H9 (cell line): ENCODE data around the gene ANKRD11. TPM values are rescaled to one million over a fixed set of nuclear protein-coding genes. Genes with fewer than 3 reads are reported as not detected.

Source experiments
- DNase-seq: peaks from one replicate; pipeline ENCODE4 v3.0.0-alpha.2; 2017
- H2AFZ ChIP-seq: one replicate; pipeline ENCODE4 v1.6.1; 2013; ENCODE audit warnings: mild to moderate bottlenecking, low read length, control low read depth, moderate library complexity
- H2AK5ac ChIP-seq: 2 replicates; pipeline ENCODE4 v1.6.1; 2013; ENCODE audit warnings: low read length, control low read depth, mixed read lengths; ENCODE audit not compliant: insufficient read length
- H2BK120ac ChIP-seq: one replicate; pipeline ENCODE4 v1.6.1; 2013; ENCODE audit warnings: low read depth, mild to moderate bottlenecking, low read length, control low read depth, inconsistent platforms; ENCODE audit not compliant: poor library complexity, severe bottlenecking
- H2BK12ac ChIP-seq: 2 replicates; pipeline ENCODE4 v1.6.1; 2013; ENCODE audit warnings: low read length, control low read depth, mixed read lengths, low read depth; ENCODE audit not compliant: insufficient read length
- H2BK15ac ChIP-seq: 2 replicates; pipeline ENCODE4 v1.6.1; 2013; ENCODE audit warnings: low read depth, low read length, control low read depth
- H2BK20ac ChIP-seq: one replicate; pipeline ENCODE4 v1.6.1; 2013; ENCODE audit warnings: low read depth, mild to moderate bottlenecking, low read length, control low read depth, inconsistent platforms; ENCODE audit not compliant: poor library complexity, severe bottlenecking
- H2BK5ac ChIP-seq: 2 replicates; pipeline ENCODE4 v1.6.1; 2013; ENCODE audit warnings: low read length, control low read depth, mixed read lengths; ENCODE audit not compliant: insufficient read length
- H3K14ac ChIP-seq: 2 replicates; pipeline ENCODE4 v1.6.1; 2013; ENCODE audit warnings: low read length, control low read depth; ENCODE audit not compliant: insufficient read depth
- H3K18ac ChIP-seq: 2 replicates; pipeline ENCODE4 v1.6.1; 2013; ENCODE audit warnings: low read depth, mild to moderate bottlenecking, mixed read lengths, low read length, control low read depth; ENCODE audit not compliant: insufficient read length
- H3K23ac ChIP-seq: 2 replicates; pipeline ENCODE4 v1.6.1; 2013; ENCODE audit warnings: low read length, control low read depth, mixed read lengths, low read depth; ENCODE audit not compliant: insufficient read length
- H3K23me2 ChIP-seq: 2 replicates; pipeline ENCODE4 v1.6.1; 2013; ENCODE audit warnings: low read depth, mild to moderate bottlenecking, mixed read lengths, low read length, control low read depth; ENCODE audit not compliant: insufficient read length, poor library complexity, severe bottlenecking
- H3K27ac ChIP-seq: 2 replicates; pipeline ENCODE4 v1.5.1; 2013; ENCODE audit warnings: low read length, control low read depth, mixed read lengths, low read depth; ENCODE audit not compliant: insufficient read length
- H3K27me3 ChIP-seq: 2 replicates; pipeline ENCODE4 v1.6.1; 2013; ENCODE audit warnings: low read length, control low read depth, inconsistent platforms; ENCODE audit not compliant: insufficient read depth
- H3K4ac ChIP-seq: 2 replicates; pipeline ENCODE4 v1.6.1; 2013; ENCODE audit warnings: low read depth, mild to moderate bottlenecking, control low read depth, inconsistent platforms, low read length, moderate library complexity
- H3K4me1 ChIP-seq: 2 replicates; pipeline ENCODE4 v1.6.1; 2013; ENCODE audit warnings: low read length, control low read depth, inconsistent platforms; ENCODE audit not compliant: insufficient read depth
- H3K4me2 ChIP-seq: 2 replicates; pipeline ENCODE4 v1.6.1; 2013; ENCODE audit warnings: low read length, control low read depth, mixed read lengths; ENCODE audit not compliant: insufficient read length, insufficient read depth
- H3K56ac ChIP-seq: 2 replicates; pipeline ENCODE4 v1.6.1; 2013; ENCODE audit warnings: low read depth, mild to moderate bottlenecking, mixed read lengths, low read length, control low read depth; ENCODE audit not compliant: insufficient read length
- H3K79me1 ChIP-seq: 2 replicates; pipeline ENCODE4 v1.6.1; 2013; ENCODE audit warnings: low read depth, mild to moderate bottlenecking, moderate library complexity, low read length, control low read depth, inconsistent platforms; ENCODE audit not compliant: insufficient read depth, poor library complexity, severe bottlenecking
- H3K79me2 ChIP-seq: 2 replicates; pipeline ENCODE4 v1.6.1; 2013; ENCODE audit warnings: low read length, control low read depth, inconsistent platforms; ENCODE audit not compliant: insufficient read depth
- H3K9ac ChIP-seq: 2 replicates; pipeline ENCODE4 v1.6.1; 2013; ENCODE audit warnings: low read length, control low read depth, mixed read lengths; ENCODE audit not compliant: insufficient read length; ENCODE audit errors: extremely low read depth
- H3K9me3 ChIP-seq: one replicate; pipeline ENCODE4 v1.6.1; 2013; ENCODE audit warnings: low read depth, low read length, inconsistent platforms; ENCODE audit not compliant: control insufficient read depth
- H3T11ph ChIP-seq: one replicate; pipeline ENCODE4 v1.6.1; 2013; ENCODE audit warnings: mild to moderate bottlenecking, low read length, control low read depth, inconsistent platforms
- H4K20me1 ChIP-seq: one replicate; pipeline ENCODE4 v1.6.1; 2013; ENCODE audit not compliant: control insufficient read depth, insufficient read length, insufficient read depth
- H4K5ac ChIP-seq: 2 replicates; pipeline ENCODE4 v1.6.1; 2013; ENCODE audit warnings: low read depth, mild to moderate bottlenecking, mixed read lengths, low read length, control low read depth; ENCODE audit not compliant: insufficient read length
- H4K8ac ChIP-seq: replicated peaks from 2 replicates; pipeline ENCODE4 v1.6.1; 2013; ENCODE audit warnings: low read length, control low read depth, mixed read lengths, low read depth; ENCODE audit not compliant: insufficient read length
- H4K91ac ChIP-seq: 2 replicates; pipeline ENCODE4 v1.6.1; 2013; ENCODE audit warnings: low read depth, mild to moderate bottlenecking, moderate library complexity, mixed read lengths, low read length, control low read depth; ENCODE audit not compliant: insufficient read length
- H3K27ac Mint-ChIP-seq, 3 experiments: 2 replicates in 2 of 3; 3 replicates in 1 of 3; pipeline ENCODE4 v1.8.0; 2020 to 2021; ENCODE audit warnings: mixed read lengths in 3 of 3, mild to moderate bottlenecking in 1 of 3, moderate library complexity in 1 of 3
- H3K27me3 Mint-ChIP-seq: 2 replicates; pipeline ENCODE4 v1.8.0; 2021; ENCODE audit warnings: low read depth, mild to moderate bottlenecking, moderate library complexity, mixed read lengths
- H3K36me3 Mint-ChIP-seq, 3 experiments: 2 replicates in 2 of 3; 3 replicates in 1 of 3; pipeline ENCODE4 v1.8.0; 2020 to 2021; ENCODE audit warnings: low read depth in 3 of 3, mixed read lengths in 3 of 3; ENCODE audit not compliant: insufficient read depth in 1 of 3
- H3K4me1 Mint-ChIP-seq, 2 experiments: 2 replicates each; pipeline ENCODE4 v1.8.0; 2020; ENCODE audit warnings: mixed read lengths in 2 of 2
- H3K4me3 Mint-ChIP-seq, 2 experiments: 2 replicates in 1 of 2; 3 replicates in 1 of 2; pipeline ENCODE4 v1.8.0; 2020 to 2021; ENCODE audit warnings: mild to moderate bottlenecking in 2 of 2, mixed read lengths in 2 of 2, moderate library complexity in 1 of 2
- H3K9me3 Mint-ChIP-seq, 2 experiments: 2 replicates in 1 of 2; 3 replicates in 1 of 2; pipeline ENCODE4 v1.8.0; 2020; ENCODE audit warnings: mild to moderate bottlenecking in 2 of 2, mixed read lengths in 2 of 2, moderate library complexity in 1 of 2
- CTCF ChIP-seq: fragments of 200-600 bp; sonication (generic); conservative IDR thresholded peaks from 3 replicates; pipeline ENCODE4 v1.8.0; 2021; ENCODE audit warnings: antibody characterized with exemption, mild to moderate bottlenecking
- WGBS: extraction: QIAGEN DNeasy Blood & Tissue Kit; methylation state at CpG from one replicate; pipeline ENCODE4 v1.1.7; 2013; ENCODE audit warnings: missing lambda C conversion rate, low lambda C conversion rate, mixed read lengths; ENCODE audit not compliant: insufficient read length; ENCODE audit errors: extremely low coverage; 5-methylcytosine and 5-hydroxymethylcytosine counted together
- total RNA-seq: library from RNA; stranded (reverse); gene quantifications from 2 replicates; pipeline ENCODE4 v1.2.1, GENCODE V29; 2021

ANKRD11 gene
- total RNA-seq, 1 experiment from 2014 or later: 181 TPM

- H3K14ac ChIP-seq: no peak overlapping the region
- no peak overlapping the region for H4K91ac ChIP-seq
- H3K4me1 ChIP-seq: no peaks in the 10 kb centered on the region; the same call in 1 of the 2 replicates
- H2BK20ac ChIP-seq: no peak overlapping the region
- H3K4me2 ChIP-seq: no peak overlapping the region
- H3K9me3 ChIP-seq: no peaks in the 10 kb centered on the region
- H2AFZ ChIP-seq: no peak overlapping the region
- no peak overlapping the region for H2BK15ac ChIP-seq
- no peak overlapping the region for H3K23ac ChIP-seq
- no peak overlapping the region for H3T11ph ChIP-seq
- H2BK120ac ChIP-seq: no peak overlapping the region
- no peak overlapping the region for H3K56ac ChIP-seq
- no peak overlapping the region for H2BK5ac ChIP-seq
- H3K9ac ChIP-seq: no peak overlapping the region
- no peak overlapping the region for H3K18ac ChIP-seq
- Mint-ChIP-seq H3K27me3 (no peaks in the 10 kb centered on the region), H3K4me3 (no peak overlapping the region), H3K36me3 (peaks cover 0 to 3% (median 0%) of the 10 kb centered on the region in 3 experiments; a peak in 2 of 7 replicates), H3K27ac (peak overlapping the region; percentile 55 to 70 (median 58); a peak in 6 of 7 replicates), H3K9me3 (no peaks in the 10 kb centered on the region), H3K4me1 (peaks cover 58% of the 10 kb centered on the region in 2 experiments)
- H4K5ac ChIP-seq: no peak overlapping the region
- no peak overlapping the region for H3K4ac ChIP-seq
- H3K27ac ChIP-seq: no peak overlapping the region
- no peaks in the 10 kb centered on the region for H3K79me1 ChIP-seq
- H3K79me2 ChIP-seq: peaks cover 86% of the 10 kb centered on the region; the same call in 1 of the 2 replicates
- WGBS: no CpG with 5 or more reads among the region's 14 CpGs
- H3K23me2 ChIP-seq: no peaks in the 10 kb centered on the region
- H3K27me3 ChIP-seq: no peaks in the 10 kb centered on the region
- H4K8ac ChIP-seq: no peak overlapping the region
- H2AK5ac ChIP-seq: no peak overlapping the region
- TF ChIP-seq CTCF: no peak
- no peak overlapping the region for H2BK12ac ChIP-seq
- DNase-seq: no peak
- H4K20me1 ChIP-seq: peaks cover 3% of the 10 kb centered on the region
Measured at GRCh38 chr16:89381788-89382187, 108.6 kb downstream of the ANKRD11 start.
